CD4-positive, alpha-beta T cell treated with Interleukin-10 for 1 hour (primary cell): ENCODE results near the gene ZBTB39.
A peak's percentile ranks its signal among the peaks of the same experiment; 100 is the strongest.
"Not testable (repeated sequence)": the region's sequence is repeated elsewhere in the genome, so short reads cannot be mapped to it uniquely, and the experiment has no call there.

ENCODE experiments used
- DNase-seq: peaks from one replicate; pipeline ENCODE4 v3.0.0-alpha.2; 2020

ZBTB39 gene

GRCh38 chr12:56998981-56999380 is 7.4 kb downstream of the ZBTB39 start:
- DNase-seq, result no peak

GRCh38 chr12:56998316-56998715 is 8.0 kb downstream of the ZBTB39 start:
- no peak for DNase-seq

- no peak for DNase-seq
Measured at GRCh38 chr12:56996793-56997545, 9.4 kb downstream of the ZBTB39 start.

GRCh38 chr12:56995930-56996496 is 10.3 kb downstream of the ZBTB39 start:
- DNase-seq, result no peak

GRCh38 chr12:56995201-56995929 is 11.0 kb downstream of the ZBTB39 start:
- DNase-seq, result no peak

GRCh38 chr12:56994231-56994746 is 12.1 kb downstream of the ZBTB39 start:
- DNase-seq, result no peak

- no peak for DNase-seq
Measured at GRCh38 chr12:56993346-56993745, 13.0 kb downstream of the ZBTB39 start.

DNA sequence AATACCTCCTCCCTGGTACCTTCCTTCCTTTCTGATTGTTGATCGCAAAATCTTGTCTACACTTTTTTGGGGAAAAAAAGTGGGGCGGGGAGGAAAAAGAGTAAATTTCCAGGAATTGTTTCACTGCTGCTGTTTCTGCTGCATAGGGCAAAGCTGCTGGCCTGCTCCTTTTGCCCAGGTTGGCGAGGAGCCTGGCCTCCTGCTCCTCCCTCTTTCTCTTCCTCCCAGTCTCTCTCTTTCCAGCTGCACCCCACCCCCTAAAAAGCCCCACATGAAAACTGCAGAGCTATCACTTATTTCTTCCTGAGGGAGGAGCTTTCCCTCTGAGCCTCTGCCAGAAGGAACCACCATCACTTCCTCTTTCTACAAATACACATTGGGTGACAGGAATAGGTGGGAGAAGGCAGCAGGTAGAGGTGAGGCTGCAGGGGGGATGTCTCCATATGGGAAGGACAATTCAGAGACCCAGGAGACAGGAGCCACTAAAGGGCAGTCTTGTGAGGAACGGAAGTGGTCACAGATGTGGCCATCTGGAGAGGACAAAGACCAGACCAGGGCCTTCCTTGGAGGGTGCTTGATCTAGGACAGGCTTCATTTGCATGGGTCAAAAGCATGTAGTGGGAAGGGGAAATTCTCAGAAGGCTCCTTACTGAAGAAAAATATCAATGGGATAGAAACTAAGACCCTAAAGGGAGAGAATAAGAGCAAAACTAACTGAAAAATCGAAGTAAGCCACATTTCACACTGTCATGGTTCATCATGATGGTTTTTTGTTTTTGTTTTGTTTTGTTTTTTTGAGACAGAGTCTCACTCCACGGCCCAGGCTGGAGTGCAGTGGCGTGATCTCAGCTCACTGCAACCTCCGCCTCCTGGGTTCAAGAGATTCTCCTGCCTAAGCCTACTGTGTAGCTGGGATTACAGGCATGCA is 14.8 kb downstream of the ZBTB39 start:
- DNase-seq, result no peak

GRCh38 chr12:56990648-56991318 is 15.6 kb downstream of the ZBTB39 start:
- no peak for DNase-seq

DNA sequence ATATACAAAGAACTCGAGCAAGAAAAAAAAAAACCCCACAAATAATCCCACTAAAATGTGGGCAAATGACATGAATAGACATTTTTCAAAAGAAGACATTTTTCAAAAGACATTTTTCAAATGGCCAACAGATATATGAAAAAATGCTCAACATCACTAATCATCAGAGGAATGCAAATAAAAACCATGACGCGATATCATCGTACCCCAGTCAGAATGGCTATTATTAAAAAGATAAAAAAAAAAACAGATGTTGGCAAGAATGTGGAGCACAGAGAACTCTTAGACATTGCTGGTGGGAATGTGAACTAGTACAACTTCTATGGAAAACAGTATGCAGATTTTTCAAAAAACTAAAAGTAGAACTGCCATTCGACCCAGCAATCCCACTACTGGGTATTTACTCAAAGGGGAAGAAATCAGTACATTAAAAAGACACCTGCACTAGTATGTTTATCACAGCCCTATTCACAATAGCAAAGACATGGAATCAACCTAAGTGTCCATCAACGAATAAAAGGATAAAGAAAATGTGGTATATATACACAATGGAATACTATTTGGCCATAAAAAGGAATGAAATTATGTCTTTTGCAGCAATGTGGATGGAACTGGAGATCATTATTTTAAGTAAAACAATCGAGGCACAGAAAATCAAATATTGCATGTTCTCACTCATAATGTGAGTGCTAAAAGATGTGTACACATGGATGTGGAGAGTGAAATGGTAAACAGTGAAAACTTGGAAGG is 16.3 kb downstream of the ZBTB39 start:
- DNase-seq, result no peak

DNA sequence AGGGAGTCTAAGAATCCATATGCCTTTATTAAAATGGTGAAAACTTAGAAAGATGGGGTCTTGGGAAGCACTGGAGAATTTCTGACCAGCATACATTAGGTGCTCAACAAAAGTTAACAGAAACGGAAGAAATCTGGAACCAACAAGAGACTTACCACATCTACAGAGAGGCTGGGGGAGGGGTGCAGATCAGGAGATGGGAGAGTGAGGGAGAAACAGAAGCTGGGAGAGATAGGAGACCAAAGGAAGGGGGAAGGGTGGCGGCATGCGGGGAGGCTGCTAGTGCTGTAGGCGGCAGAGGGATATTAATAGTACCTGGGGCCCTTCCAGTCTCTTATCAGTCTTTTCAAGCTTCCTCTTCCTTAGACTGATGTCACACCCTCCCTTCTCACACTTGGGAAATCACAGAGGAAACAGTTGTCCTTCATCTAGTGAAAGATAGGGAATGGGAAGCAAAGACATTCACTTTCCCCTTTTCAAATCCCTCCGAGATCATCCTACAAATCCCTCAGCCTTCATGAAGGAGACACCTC is 18.1 kb downstream of the ZBTB39 start:
- DNase-seq, result no peak

DNA sequence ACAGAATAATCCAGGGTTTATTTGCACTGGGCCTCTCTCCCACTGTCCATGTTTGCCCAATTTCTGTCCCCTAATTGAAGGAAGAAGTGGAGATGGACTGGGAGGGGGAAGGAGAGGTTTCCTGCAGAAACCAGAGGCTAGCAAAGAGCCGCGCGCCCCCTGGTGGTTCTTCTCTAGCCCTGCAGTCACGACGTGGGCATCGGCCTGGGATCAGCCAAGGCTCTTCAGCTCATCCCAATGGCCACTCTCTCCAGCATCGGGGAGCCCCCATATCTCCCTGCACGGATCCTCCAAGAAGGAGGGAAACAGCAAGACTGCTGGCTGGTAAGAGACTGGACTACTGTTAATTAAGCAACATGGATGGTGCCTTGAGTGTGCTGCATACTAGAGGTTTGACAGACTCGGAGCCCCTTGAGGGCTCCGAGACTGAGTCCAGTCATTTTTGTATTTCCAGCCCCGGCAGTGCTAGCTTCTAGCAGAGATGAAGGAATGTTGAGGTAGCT is 18.7 kb downstream of the ZBTB39 start:
- DNase-seq, result peak; percentile 74

- DNase-seq, result no peak
Measured at GRCh38 chr12:56987011-56987410, 19.3 kb downstream of the ZBTB39 start.

DNA sequence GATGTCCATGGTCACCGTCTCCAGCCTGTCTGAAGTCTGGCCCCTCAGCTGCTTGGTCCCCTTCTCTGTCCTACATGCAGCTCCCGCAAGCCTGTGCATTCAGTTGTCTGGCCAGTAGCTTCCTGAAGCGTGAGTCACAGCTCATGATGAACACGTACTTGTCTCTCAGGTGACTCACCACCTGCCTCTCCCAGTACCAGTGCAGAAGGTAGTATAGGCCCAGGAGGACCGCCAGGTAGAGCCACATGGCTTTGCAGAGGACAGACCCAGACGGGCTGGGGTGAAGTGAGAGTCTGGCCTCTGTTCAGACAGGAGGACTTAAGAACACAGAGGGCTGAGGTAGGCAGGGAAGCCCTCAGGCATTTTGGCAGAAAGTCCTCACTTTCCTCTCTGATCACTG is 20.6 kb downstream of the ZBTB39 start:
- DNase-seq, result not testable (repeated sequence)

DNA sequence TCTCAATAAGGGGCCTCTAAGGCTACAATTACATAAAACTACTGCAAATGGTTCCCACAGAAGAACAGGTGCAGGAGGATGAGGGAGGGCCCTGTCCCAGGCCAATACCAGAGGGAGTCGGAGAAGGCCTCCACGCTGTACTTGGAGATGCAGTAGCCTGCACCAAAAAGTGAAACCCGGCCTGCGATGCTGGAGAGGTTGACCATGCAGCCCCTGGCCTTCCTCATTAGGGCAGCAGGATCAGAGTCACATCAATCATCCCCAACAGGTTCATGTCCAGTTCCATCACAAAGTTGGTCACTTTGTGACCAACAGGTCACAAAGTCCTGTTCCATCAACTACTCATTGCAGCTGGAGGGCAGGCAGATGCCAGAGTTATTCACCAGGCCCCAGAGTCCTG is 23.0 kb downstream of the ZBTB39 start:
- DNase-seq, result no peak

GRCh38 chr12:56982578-56983236 is 23.6 kb downstream of the ZBTB39 start:
- DNase-seq, result not testable (repeated sequence)

GRCh38 chr12:56980941-56981530 is 25.3 kb downstream of the ZBTB39 start:
- no peak for DNase-seq

- DNase-seq, result no peak
Measured at GRCh38 chr12:56980268-56980667, 26.1 kb downstream of the ZBTB39 start.

DNA sequence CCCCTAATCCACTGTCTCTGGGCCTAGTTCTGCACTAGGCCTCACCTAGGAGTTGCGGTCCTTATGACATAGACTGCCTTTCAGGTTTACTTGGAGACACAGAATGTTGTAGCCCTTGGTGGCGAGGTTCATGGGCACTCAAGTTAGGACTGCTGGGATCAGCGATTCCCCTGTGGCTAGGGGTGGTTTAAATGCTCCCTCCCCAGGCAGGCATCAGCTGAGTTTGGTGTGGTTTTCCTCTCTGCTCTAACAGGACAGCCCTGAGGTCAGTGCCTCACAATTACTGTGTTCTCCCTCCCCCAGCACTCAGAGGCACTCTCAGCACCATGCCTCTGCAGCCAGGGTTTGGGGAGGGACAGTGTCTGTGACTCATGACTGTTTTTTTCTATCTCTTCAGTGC is 26.7 kb downstream of the ZBTB39 start:
- no peak for DNase-seq
